IMR-90 (cell line): ENCODE measurements around the gene SNX30. TPM values are rescaled to one million over a fixed set of nuclear protein-coding genes. Genes with fewer than 3 reads are reported as not detected.

Experiments used
- ATAC-seq: fragments of 200-7000 bp; cut with Tn5 transposase; 2 replicates; pipeline ENCODE4 v1.9.1; 2020; ENCODE audit warnings: low read depth, mild to moderate bottlenecking, moderate library complexity
- BruUV-seq: library from RNA; stranded (reverse); fragments of 400-500 nt; replicated peaks from 2 replicates; lab custom pipeline; 2021; lab: Mats Ljungman, UMichigan
- CTCF ChIA-PET: fragments of 300-600 bp; formaldehyde crosslinking; extraction: SDS; loops from one replicate; lab custom pipeline; 2021; ENCODE audit warnings: antibody characterized with exemption; lab: Yijun Ruan, JAX
- POLR2A ChIA-PET: fragments of 300-600 bp; sonication (Branson Sonifier 250); formaldehyde crosslinking; loops from one replicate; lab custom pipeline; 2022; ENCODE audit warnings: antibody characterized with exemption; ENCODE audit not compliant: unreplicated experiment; lab: Charles Lee
- DNase-seq: peaks from one replicate; pipeline ENCODE4 v3.0.0; 2013
- H2AFZ ChIP-seq: replicated peaks from 2 replicates; pipeline ENCODE3; 2013; ENCODE audit warnings: low read length, mild to moderate bottlenecking; ENCODE audit not compliant: poor library complexity
- H2AK5ac ChIP-seq: 2 replicates; pipeline ENCODE4 v1.6.1; 2013; ENCODE audit warnings: low read depth, low read length, inconsistent platforms
- H2AK9ac ChIP-seq: replicated peaks from 2 replicates; pipeline ENCODE3; 2013; ENCODE audit warnings: mild to moderate bottlenecking, low read depth, low read length, moderate library complexity; ENCODE audit not compliant: poor library complexity
- H2BK120ac ChIP-seq: 2 replicates; pipeline ENCODE4 v1.6.1; 2013; ENCODE audit warnings: low read depth, low read length, inconsistent platforms
- H2BK15ac ChIP-seq: 3 replicates; pipeline ENCODE4 v1.6.1; 2013; ENCODE audit warnings: low read depth, low read length, inconsistent platforms
- H2BK20ac ChIP-seq: 2 replicates; pipeline ENCODE4 v1.6.1; 2013; ENCODE audit warnings: low read depth, mild to moderate bottlenecking, inconsistent platforms, low read length, moderate library complexity
- H2BK5ac ChIP-seq: 2 replicates; pipeline ENCODE4 v1.6.1; 2013; ENCODE audit warnings: mild to moderate bottlenecking, low read depth, low read length, inconsistent platforms; ENCODE audit not compliant: poor library complexity, severe bottlenecking
- H3K14ac ChIP-seq: replicated peaks from 2 replicates; pipeline ENCODE4 v1.6.1; 2013; ENCODE audit warnings: low read depth, low read length, inconsistent platforms
- H3K18ac ChIP-seq: 2 replicates; pipeline ENCODE4 v1.6.1; 2013; ENCODE audit warnings: low read depth, low read length, control low read depth
- H3K23ac ChIP-seq: 2 replicates; pipeline ENCODE4 v1.6.1; 2013; ENCODE audit warnings: low read depth, low read length, inconsistent platforms
- H3K27ac ChIP-seq: 2 replicates; pipeline ENCODE4 v1.5.1; 2013; ENCODE audit warnings: mild to moderate bottlenecking, control low read depth, low read length; ENCODE audit not compliant: insufficient read depth
- H3K27me3 ChIP-seq: 2 replicates; pipeline ENCODE4 v1.6.1; 2013; ENCODE audit warnings: low read length; ENCODE audit not compliant: control insufficient read depth, insufficient read depth
- H3K36me3 ChIP-seq: 2 replicates; pipeline ENCODE4 v1.6.1; 2013; ENCODE audit warnings: low read length, mixed read lengths; ENCODE audit not compliant: control insufficient read depth, insufficient read depth
- H3K4ac ChIP-seq: 2 replicates; pipeline ENCODE4 v1.6.1; 2013; ENCODE audit warnings: low read depth, low read length, inconsistent platforms
- H3K4me1 ChIP-seq: 2 replicates; pipeline ENCODE4 v1.6.1; 2013; ENCODE audit warnings: low read length, mixed read lengths; ENCODE audit not compliant: control insufficient read depth, insufficient read depth
- H3K4me2 ChIP-seq: 2 replicates; pipeline ENCODE4 v1.6.1; 2013; ENCODE audit warnings: low read depth, mild to moderate bottlenecking, control low read depth, low read length, moderate library complexity
- H3K4me3 ChIP-seq: 2 replicates; pipeline ENCODE4 v1.5.1; 2013; ENCODE audit warnings: low read depth, mild to moderate bottlenecking, control low read depth, low read length, moderate library complexity; ENCODE audit not compliant: insufficient read depth
- H3K56ac ChIP-seq: 2 replicates; pipeline ENCODE4 v1.6.1; 2013; ENCODE audit warnings: low read length, inconsistent platforms; ENCODE audit not compliant: insufficient read depth; ENCODE audit errors: extremely low read depth
- H3K79me1 ChIP-seq, 2 experiments: 2 replicates each; pipeline ENCODE4 v1.6.1; 2013; ENCODE audit warnings: low read length in 2 of 2, inconsistent platforms in 1 of 2, low read depth in 1 of 2
- H3K9ac ChIP-seq: 2 replicates; pipeline ENCODE4 v1.6.1; 2013; ENCODE audit warnings: low read depth, low read length, control low read depth
- H3K9me1 ChIP-seq: 2 replicates; pipeline ENCODE4 v1.6.1; 2013; ENCODE audit warnings: low read length, inconsistent platforms; ENCODE audit not compliant: insufficient read depth
- H3K9me3 ChIP-seq: 2 replicates; pipeline ENCODE4 v1.6.1; 2013; ENCODE audit warnings: low read length; ENCODE audit not compliant: control insufficient read depth, insufficient read depth
- H4K20me1 ChIP-seq: 2 replicates; pipeline ENCODE4 v1.6.1; 2013; ENCODE audit warnings: low read length, inconsistent platforms; ENCODE audit not compliant: insufficient read depth
- H4K5ac ChIP-seq: 2 replicates; pipeline ENCODE4 v1.6.1; 2013; ENCODE audit warnings: mild to moderate bottlenecking, low read depth, low read length, control low read depth
- H4K8ac ChIP-seq, 2 experiments: 2 replicates each; pipeline ENCODE4 v1.6.1; 2013; ENCODE audit warnings: low read depth in 2 of 2, low read length in 2 of 2, control low read depth in 1 of 2, inconsistent platforms in 1 of 2
- H4K91ac ChIP-seq: 2 replicates; pipeline ENCODE4 v1.6.1; 2013; ENCODE audit warnings: low read depth, low read length, inconsistent platforms; ENCODE audit not compliant: insufficient read depth
- CEBPB ChIP-seq: IDR thresholded peaks from 2 replicates; pipeline ENCODE4 v1.6.1; 2012; ENCODE audit warnings: low read depth, low read length, improper control_type of control experiment
- MAFK ChIP-seq: IDR thresholded peaks from 2 replicates; pipeline ENCODE4 v1.6.1; 2012; ENCODE audit warnings: low read depth, low read length, improper control_type of control experiment
- MAZ ChIP-seq: IDR thresholded peaks from 2 replicates; pipeline ENCODE4 v1.6.1; 2012; ENCODE audit warnings: low read depth, mild to moderate bottlenecking, low read length, improper control_type of control experiment, moderate library complexity, borderline replicate concordance
- WGBS, 2 experiments: methylation state at CpG; one replicate each; pipeline versions ENCODE4 v1.1.5 to v1.1.7; 2013; ENCODE audit warnings: missing lambda C conversion rate in 2 of 2; ENCODE audit not compliant: insufficient read length in 1 of 2; ENCODE audit errors: extremely low coverage in 2 of 2; 5-methylcytosine and 5-hydroxymethylcytosine counted together
- dilution Hi-C: fragments of 300-500 bp; cut with HindIII; formaldehyde crosslinking; loops from one replicate; pipeline ENCODE4 v1.14.3; 2018; ENCODE audit warnings: low sequenced_read_pairs; ENCODE audit not compliant: unreplicated experiment
- in situ Hi-C: fragments of 300-500 bp; cut with MboI; formaldehyde crosslinking; loops from 3 replicates; pipeline ENCODE4 v1.14.3; 2019; ENCODE audit warnings: low sequenced_read_pairs, inconsistent platforms, mixed read lengths
- intact Hi-C: fragments of 100-400 bp; cut with micrococcal nuclease; formaldehyde crosslinking; loops from 2 replicates; pipeline ENCODE4 v1.10.0; 2022
- polyA plus RNA-seq, 3 experiments: library from polyadenylated mRNA; depleted of rRNA; stranded (reverse); fragments of >200 nt; gene quantifications; 2 replicates each; pipeline ENCODE4 v1.2.3, GENCODE V29; 2012; ENCODE audit warnings: low replicate concordance in 1 of 3
- total RNA-seq: library from RNA; depleted of rRNA; stranded (reverse); fragments of >200 nt; gene quantifications from 2 replicates; pipeline ENCODE4 v1.2.3, GENCODE V29; 2012

SNX30 gene
- total and polyA plus RNA-seq, 2 of the 4 experiments (the other 2 are of a cell fraction), result 8.0 to 18.8 TPM

- Histone ChIP-seq H2BK20ac (no peak overlapping the region), H2BK15ac (no peak overlapping the region), H4K5ac (no peak overlapping the region), H3K9ac (no peak overlapping the region), H3K9me1 (peaks cover 8% of the 10 kb centered on the region; the same call in 1 of the 2 replicates), H4K8ac (no peak overlapping the region), H2AFZ (no peak overlapping the region), H3K18ac (no peak overlapping the region; the same call in 1 of the 2 replicates), H3K79me1 (peaks cover 6 to 7% of the 10 kb centered on the region in 2 experiments; a peak in 2 of 4 replicates), H3K56ac (no peak overlapping the region), H2AK9ac (no peak overlapping the region), H4K20me1 (no peaks in the 10 kb centered on the region; the same call in 1 of the 2 replicates), H3K27ac (no peak overlapping the region), H3K4me3 (no peak overlapping the region), H3K4ac (no peak overlapping the region), H3K4me2 (no peak overlapping the region), H3K14ac (no peak overlapping the region), H3K23ac (no peak overlapping the region), H3K9me3 (no peaks in the 10 kb centered on the region), H2AK5ac (no peak overlapping the region), H2BK5ac (no peak overlapping the region), H4K91ac (no peak overlapping the region), H3K4me1 (peaks cover 2% of the 10 kb centered on the region; the same call in 1 of the 2 replicates), H3K27me3 (no peaks in the 10 kb centered on the region), H2BK120ac (no peak overlapping the region), H3K36me3 (peaks cover 1% of the 10 kb centered on the region)
- WGBS, 2 experiments, result no CpG with 5 or more reads among the region's 4 CpGs
- dilution Hi-C loops, result no loop called here
- ATAC-seq (no peak; the same call in none of the 2 replicates), DNase-seq (peak; percentile 78)
- in situ Hi-C loops, result loop anchor here (25.0 kb wide), 1 partner anchor 359 kb away; no protein-coding TSS in a partner anchor
- TF ChIP-seq CEBPB (no peak), MAZ (0 out of 2 replicates have a peak, but pooled peaks have one; percentile 12), MAFK (no peak)
- BruUV-seq, result no TSS peak
- ChIA-PET POLR2A (no interaction called here), CTCF (no interaction called here)
- intact Hi-C loops, result loop anchor here (2.0 to 5.0 kb wide), 2 partner anchors 69 to 104 kb away; partner anchors contain the start of gene SNX30
Measured at GRCh38 chr9:112820881-112821280, 70.3 kb downstream of the SNX30 start.
